K562 (cell line): Measurements from ENCODE around the gene GAD1. TPM values are rescaled to one million over a fixed set of nuclear protein-coding genes. Genes with fewer than 3 reads are reported as not detected.
A peak's percentile ranks its signal among the peaks of the same experiment; 100 is the strongest.

Experiments
- BDP1 ChIP-seq: IDR thresholded peaks from 3 replicates; pipeline ENCODE4 v1.6.1; 2011; ENCODE audit not compliant: insufficient read length, insufficient read depth
- CBFA2T3 ChIP-seq: fragments of 450-650 bp; IDR thresholded peaks from 2 replicates; pipeline ENCODE4 v1.6.1; 2017
- CREM ChIP-seq: IDR thresholded peaks from 2 replicates; pipeline ENCODE4 v1.6.1; 2014; ENCODE audit warnings: antibody characterized with exemption, low read depth
- DDX20 ChIP-seq: fragments of 450-650 bp; IDR thresholded peaks from 2 replicates; pipeline ENCODE4 v1.6.1; 2016; ENCODE audit warnings: missing genetic modification characterization, low read depth, mild to moderate bottlenecking, missing compliant biosample characterization, moderate library complexity
- DPF2 ChIP-seq: fragments of 450-650 bp; IDR thresholded peaks from 2 replicates; pipeline ENCODE4 v1.6.1; 2016
- E2F8 ChIP-seq: fragments of 450-650 bp; IDR thresholded peaks from 2 replicates; pipeline ENCODE4 v1.7.1; 2018; ENCODE audit warnings: mild to moderate bottlenecking, low read depth; ENCODE audit not compliant: partially characterized antibody
- ESRRB ChIP-seq: fragments of 250-450 bp; sonication (Bioruptor Pico); IDR thresholded peaks from 2 replicates; pipeline ENCODE4 v1.5.0; 2020; ENCODE audit warnings: mild to moderate bottlenecking, moderate library complexity, borderline replicate concordance
- GABPB2 ChIP-seq: fragments of 250-450 bp; sonication (Bioruptor Pico); conservative IDR thresholded peaks from 2 replicates; pipeline ENCODE4 v1.5.1; 2021; ENCODE audit warnings: mild to moderate bottlenecking
- HDAC2 ChIP-seq: fragments of 450-650 bp; IDR thresholded peaks from 2 replicates; pipeline ENCODE4 v1.6.1; 2016; ENCODE audit warnings: mild to moderate bottlenecking
- HMGXB4 ChIP-seq: sonication (generic); formaldehyde crosslinking; IDR thresholded peaks from 2 replicates; pipeline ENCODE4 v1.8.1; 2023; ENCODE audit warnings: mild to moderate bottlenecking, missing genetic modification reagents
- IFI16 ChIP-seq: fragments of 250-450 bp; sonication (Bioruptor Pico); IDR thresholded peaks from 2 replicates; pipeline ENCODE4 v2.1.2; 2022; ENCODE audit warnings: mild to moderate bottlenecking, inconsistent platforms
- MTA2 ChIP-seq: fragments of 450-650 bp; IDR thresholded peaks from 2 replicates; pipeline ENCODE4 v1.6.1; 2016; ENCODE audit warnings: low read depth
- STAT5A ChIP-seq: IDR thresholded peaks from 2 replicates; pipeline ENCODE4 v1.6.1; 2012; ENCODE audit warnings: low read length, inconsistent platforms, borderline replicate concordance
- TAF15 ChIP-seq: fragments of 200-400 bp; formaldehyde crosslinking; IDR thresholded peaks from 2 replicates; pipeline ENCODE4 v1.6.1; 2017; ENCODE audit warnings: mild to moderate bottlenecking, low read depth, low read length, moderate library complexity
- TAL1 ChIP-seq: fragments of 450-650 bp; IDR thresholded peaks from 2 replicates; pipeline ENCODE4 v1.6.1; 2016; ENCODE audit warnings: mild to moderate bottlenecking
- TRIM24 ChIP-seq, 2 experiments: fragments of 450-650 bp; IDR thresholded peaks; 2 replicates each; pipeline ENCODE4 v1.6.1; 2016
- ZNF212 ChIP-seq: fragments of 450-650 bp; formaldehyde crosslinking; IDR thresholded peaks from 2 replicates; pipeline ENCODE4 v1.4.0; 2020; ENCODE audit warnings: mild to moderate bottlenecking
- polyA plus RNA-seq, 8 experiments: library from polyadenylated mRNA; depleted of rRNA in 4 of 8; stranded (reverse) in 5 of 8; unstranded in 3 of 8; fragments of >200 nt; fragmentation: Nextera tagmentation in 2 of 8; fragmentation: Illumina TruSeq in 1 of 8; extraction: Ambion mirVana in 2 of 8; extraction: Trizol in 1 of 8; gene quantifications; 2 replicates each; pipeline versions ENCODE4 v1.2.1 to v1.2.3, GENCODE V29; 2011 to 2014; ENCODE audit warnings: inconsistent platforms in 1 of 8, missing spikeins in 1 of 8
- total RNA-seq, 7 experiments: library from RNA; depleted of rRNA in 6 of 7; stranded (reverse); fragments of >200 nt in 6 of 7; fragmentation: Illumina TruSeq in 2 of 7; extraction: Trizol in 2 of 7; gene quantifications; 2 replicates each; pipeline versions ENCODE4 v1.2.1 to v1.2.3, GENCODE V29; 2011 to 2021; ENCODE audit warnings: low replicate concordance in 1 of 7
- TF ChIP-seq, protein P1 (sequence below): sonication (generic); formaldehyde crosslinking; IDR thresholded peaks from 2 replicates; pipeline ENCODE4 v1.8.1; 2022; ENCODE audit warnings: missing genetic modification reagents

Gene GAD1
- total and polyA plus RNA-seq, 9 of the 15 experiments (the other 6 are each of a cell fraction or from before 2014, with no cell fraction given), result 2.7 to 29.1 (median 15.7) TPM

- TF ChIP-seq E2F8, result no peak
- peak; percentile 44; the same call in 1 of the 2 replicates for TF ChIP-seq DPF2
- no peak for TF ChIP-seq GABPB2
- TF ChIP-seq, protein P1, sequence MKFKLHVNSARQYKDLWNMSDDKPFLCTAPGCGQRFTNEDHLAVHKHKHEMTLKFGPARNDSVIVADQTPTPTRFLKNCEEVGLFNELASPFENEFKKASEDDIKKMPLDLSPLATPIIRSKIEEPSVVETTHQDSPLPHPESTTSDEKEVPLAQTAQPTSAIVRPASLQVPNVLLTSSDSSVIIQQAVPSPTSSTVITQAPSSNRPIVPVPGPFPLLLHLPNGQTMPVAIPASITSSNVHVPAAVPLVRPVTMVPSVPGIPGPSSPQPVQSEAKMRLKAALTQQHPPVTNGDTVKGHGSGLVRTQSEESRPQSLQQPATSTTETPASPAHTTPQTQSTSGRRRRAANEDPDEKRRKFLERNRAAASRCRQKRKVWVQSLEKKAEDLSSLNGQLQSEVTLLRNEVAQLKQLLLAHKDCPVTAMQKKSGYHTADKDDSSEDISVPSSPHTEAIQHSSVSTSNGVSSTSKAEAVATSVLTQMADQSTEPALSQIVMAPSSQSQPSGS (CRISPR knock-in tag), result no peak
- 0 out of 2 replicates have a peak, but pooled peaks have one; percentile 43 for TF ChIP-seq HDAC2
- TF ChIP-seq CREM, result peak; percentile 40; the same call in 1 of the 2 replicates
- 0 out of 4 replicates have a peak, but pooled peaks of 1 of the 2 experiments have one; percentile 38 for TF ChIP-seq TRIM24 (IDR thresholded peaks at IDR 0.05)
- peak; percentile 62 for TF ChIP-seq STAT5A
- no peak for TF ChIP-seq IFI16 (CRISPR knock-in tag)
- no peak for TF ChIP-seq ESRRB (CRISPR knock-in tag)
- TF ChIP-seq ZNF212, result no peak
- TF ChIP-seq MTA2, result 0 out of 2 replicates have a peak, but pooled peaks have one; percentile 37
- no peak for TF ChIP-seq HMGXB4 (CRISPR knock-in tag)
- TF ChIP-seq TAL1, result peak; percentile 79
- TF ChIP-seq CBFA2T3, result peak; percentile 82
- TF ChIP-seq BDP1, result no peak
- no peak for TF ChIP-seq TAF15
- no peak for TF ChIP-seq DDX20
Measured at GRCh38 chr2:170820757-170821530, 4.3 kb downstream of the GAD1 start (continued).
